ENCODE results near the gene TCEANC2. TPM values are rescaled to one million over a fixed set of nuclear protein-coding genes. Genes with fewer than 3 reads are reported as not detected.

The TCEANC2 gene
- total and polyA plus RNA-seq, 2 of the 4 experiments (the other 2 are of a cell fraction): 2.4 to 3.2 TPM

- TF ChIP-seq NFE2L2 (IDR thresholded peaks at IDR 0.05; ENCODE audit: low read depth, low read length): no peak
Measured at GRCh38 chr1:54120018-54120697, 66.8 kb downstream of the TCEANC2 start (continued).

- Histone ChIP-seq H2BK20ac (ENCODE audit: low read depth, low read length) (peak overlapping the region; percentile 13; the same call in 1 of the 2 replicates), H2BK120ac (ENCODE audit: low read depth, low read length) (peak overlapping the region; percentile 95), H3K9me1 (ENCODE audit: insufficient read depth, low read length) (peaks cover 33% of the 10 kb centered on the region), H3K18ac (ENCODE audit: low read depth, low read length) (peak overlapping the region; percentile 33; the same call in 1 of the 2 replicates), H3K9ac (ENCODE audit: low read depth, low read length) (0 out of 2 replicates have a peak overlapping the region, but pooled peaks have one; percentile 26), H3K27ac (ENCODE audit: insufficient read depth, low read length) (no peak overlapping the region; the same call in 1 of the 2 replicates), H3K27me3 (ENCODE audit: control insufficient read depth, insufficient read depth, low read length) (no peaks in the 10 kb centered on the region; the same call in 1 of the 2 replicates), H2AK5ac (ENCODE audit: low read depth, low read length) (peak overlapping the region; percentile 99), H2AK9ac (replicated peaks; ENCODE audit: low read depth, low read length, poor library complexity) (peak overlapping the region; percentile 79), H3K4me2 (ENCODE audit: low read depth, low read length) (peak overlapping the region; percentile 83), H4K8ac (ENCODE audit: low read depth in 2 of 2, low read length in 2 of 2) (peak overlapping the region; percentile 51 to 93; a peak in 3 of 4 replicates), H2BK5ac (ENCODE audit: low read depth, low read length, poor library complexity, severe bottlenecking) (peak overlapping the region; percentile 11), H3K56ac (ENCODE audit: extremely low read depth, insufficient read depth, low read length) (no peak overlapping the region), H4K5ac (ENCODE audit: low read depth, low read length) (peak overlapping the region; percentile 74; the same call in 1 of the 2 replicates), H4K91ac (ENCODE audit: insufficient read depth, low read depth, low read length) (peak overlapping the region; percentile 77), H3K4me1 (ENCODE audit: control insufficient read depth, insufficient read depth, low read length) (peaks cover 9% of the 10 kb centered on the region), H2AFZ (replicated peaks; ENCODE audit: low read length, poor library complexity) (peak overlapping the region; percentile 92), H4K20me1 (ENCODE audit: insufficient read depth, low read length) (no peaks in the 10 kb centered on the region), H3K9me3 (ENCODE audit: control insufficient read depth, insufficient read depth, low read length) (no peaks in the 10 kb centered on the region), H3K79me1 (ENCODE audit: low read depth in 1 of 2, low read length in 2 of 2) (peaks cover 0 to 6% of the 10 kb centered on the region in 2 experiments; a peak in 1 of 4 replicates), H3K14ac (replicated peaks; ENCODE audit: low read depth, low read length) (peak overlapping the region; percentile 94), H3K36me3 (ENCODE audit: control insufficient read depth, insufficient read depth, low read length) (no peaks in the 10 kb centered on the region), H3K4me3 (ENCODE audit: insufficient read depth, low read depth, low read length) (peak overlapping the region; percentile 13; the same call in 1 of the 2 replicates), H3K23ac (ENCODE audit: low read depth, low read length) (peak overlapping the region; percentile 22), H3K4ac (ENCODE audit: low read depth, low read length) (peak overlapping the region; percentile 73), H2BK15ac (ENCODE audit: low read depth, low read length) (peak overlapping the region; percentile 62; the same call in 2 of the 3 replicates)
- 58% methylated on average over 21 of the region's 33 CpGs; no CpG with 5 or more reads in 1 of the 2 experiments for WGBS, 2 experiments (ENCODE audit: extremely low coverage in 2 of 2, insufficient read length in 1 of 2)
- no peak for ATAC-seq (ENCODE audit: low read depth)
- in situ Hi-C loops (cut with MboI; ENCODE audit: low sequenced_read_pairs) (loop anchor here (10.0 kb wide), 1 partner anchor 364 kb away; no protein-coding TSS in a partner anchor), intact Hi-C loops (cut with micrococcal nuclease) (loop anchor here (1.0 kb wide), 4 partner anchors 79 to 368 kb away; partner anchors contain the start of genes CYB5RL and MRPL37), dilution Hi-C loops (cut with HindIII; ENCODE audit: low sequenced_read_pairs, unreplicated experiment) (no loop called here)
- TF ChIP-seq RCOR1 (IDR thresholded peaks at IDR 0.05; ENCODE audit: insufficient replicate concordance, low read length): no peak
- TF ChIP-seq BHLHE40 (IDR thresholded peaks at IDR 0.05; ENCODE audit: low read depth, low read length): no peak
- DNase-seq: no peak
- POLR2A ChIA-PET (ENCODE audit: unreplicated experiment): interaction anchor here (0.5 kb wide), 1 partner anchor 133 kb away, joined by 3 read pairs; no protein-coding TSS in a partner anchor
- CTCF ChIA-PET: interaction anchor here (0.9 to 1.0 kb wide), 2 partner anchors 366 to 369 kb away, joined by 3 read pairs; no protein-coding TSS in a partner anchor
- no TSS peak for BruUV-seq (replicated peaks)
Measured at GRCh38 chr1:54120698-54121481, 67.5 kb downstream of the TCEANC2 start.
